22Rv1 (cell line): ENCODE measurements around the gene TCAP.

Experiments
- H3K27ac ChIP-seq: fragments of 450-650 bp; 2 replicates; pipeline ENCODE4 v1.5.1; 2017
- CTCF ChIP-seq: fragments of 450-650 bp; IDR thresholded peaks from 2 replicates; pipeline ENCODE4 v1.5.1; 2017; ENCODE audit warnings: mild to moderate bottlenecking
- ZFX ChIP-seq: fragments of 450-650 bp; IDR thresholded peaks from 2 replicates; pipeline ENCODE4 v1.6.1; 2017; ENCODE audit warnings: antibody characterized with exemption, borderline replicate concordance

Gene TCAP

GRCh38 chr17:39669897-39670735 is 5.0 kb downstream of the TCAP start:
- H3K27ac ChIP-seq: no peak overlapping the region
- TF ChIP-seq CTCF: no peak
- TF ChIP-seq ZFX: no peak

GRCh38 chr17:39670746-39671145 is 5.6 kb downstream of the TCAP start:
- no peak for TF ChIP-seq CTCF
- no peak for TF ChIP-seq ZFX
- H3K27ac ChIP-seq: no peak overlapping the region

GRCh38 chr17:39671651-39672521 is 6.7 kb downstream of the TCAP start:
- H3K27ac ChIP-seq: no peak overlapping the region
- TF ChIP-seq ZFX: no peak
- peak; percentile 65 for TF ChIP-seq CTCF

GRCh38 chr17:39672522-39673334 is 7.6 kb downstream of the TCAP start:
- TF ChIP-seq ZFX: no peak
- peak; percentile 28 for TF ChIP-seq CTCF
- no peak overlapping the region for H3K27ac ChIP-seq

- TF ChIP-seq CTCF (no peak), ZFX (no peak)
- H3K27ac ChIP-seq: no peak overlapping the region
Measured at GRCh38 chr17:39673335-39674081, 8.4 kb downstream of the TCAP start.

GRCh38 chr17:39674179-39674578 is 9.0 kb downstream of the TCAP start:
- TF ChIP-seq CTCF (no peak), ZFX (no peak)
- H3K27ac ChIP-seq: peak overlapping the region; percentile 57
